NCI-H345 treated with DMSO at 0.1 percent for 48 hours (cell line): ENCODE results near the gene DAZAP1.

ENCODE experiments used
- DNase-seq: peaks from one replicate; lab custom pipeline; 2025; ENCODE audit not compliant: unreplicated experiment; lab: John Stamatoyannopoulos, UW

The DAZAP1 gene

GRCh38 chr19:1393841-1394240, 13.5 kb upstream of the DAZAP1 start:
- no peak for DNase-seq

GRCh38 chr19:1394252-1395193, 12.9 kb upstream of the DAZAP1 start:
- DNase-seq, result no peak

- no peak for DNase-seq
Observed at GRCh38 chr19:1395194-1396018, 12.0 kb upstream of the DAZAP1 start.

- no peak for DNase-seq
Observed at GRCh38 chr19:1396019-1396767, 11.2 kb upstream of the DAZAP1 start.

DNA sequence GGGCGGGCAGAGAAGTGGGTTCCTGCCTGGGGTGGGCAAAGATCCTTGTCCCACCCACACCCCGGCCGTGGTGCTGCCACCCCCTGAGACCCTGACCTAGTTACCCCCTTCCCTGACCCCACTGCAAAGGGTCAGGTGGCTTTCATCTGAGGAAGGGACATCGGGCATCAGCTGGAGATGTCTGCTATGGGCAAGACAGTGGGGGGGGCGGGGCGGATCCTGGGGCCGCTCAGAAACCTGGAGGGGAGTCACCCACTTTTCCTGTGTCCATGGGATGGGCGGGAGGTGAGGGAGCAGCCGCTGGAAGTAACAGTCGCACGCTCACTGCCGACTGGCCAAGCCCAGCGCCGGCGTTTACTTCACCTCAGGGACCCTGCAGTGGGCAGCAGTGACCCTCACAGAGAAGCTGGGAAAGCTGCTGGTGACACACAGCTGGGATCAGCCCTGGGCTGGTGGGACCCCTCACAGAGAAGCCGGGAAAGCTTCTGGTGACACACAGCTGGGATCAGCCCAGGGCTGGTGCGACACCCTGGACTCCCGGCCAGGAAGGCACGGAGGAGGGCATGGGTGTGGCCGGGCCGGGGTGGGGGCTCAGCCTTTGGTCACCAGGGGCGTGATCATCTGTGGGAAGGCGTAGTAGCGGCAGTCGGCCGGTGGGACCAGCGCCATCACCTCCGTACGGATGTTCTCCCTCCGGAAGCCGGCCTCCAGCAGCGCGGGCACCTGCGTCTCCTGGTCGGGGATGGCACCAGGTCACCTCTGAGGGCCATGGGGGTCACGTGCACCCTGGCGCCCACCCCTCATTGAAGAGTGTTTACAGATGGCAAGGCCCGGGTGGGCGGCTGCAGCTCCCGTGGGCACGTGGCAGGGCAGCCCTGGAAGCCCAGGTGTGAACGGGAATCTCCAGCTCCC, 10.4 kb upstream of the DAZAP1 start:
- no peak for DNase-seq

DNA sequence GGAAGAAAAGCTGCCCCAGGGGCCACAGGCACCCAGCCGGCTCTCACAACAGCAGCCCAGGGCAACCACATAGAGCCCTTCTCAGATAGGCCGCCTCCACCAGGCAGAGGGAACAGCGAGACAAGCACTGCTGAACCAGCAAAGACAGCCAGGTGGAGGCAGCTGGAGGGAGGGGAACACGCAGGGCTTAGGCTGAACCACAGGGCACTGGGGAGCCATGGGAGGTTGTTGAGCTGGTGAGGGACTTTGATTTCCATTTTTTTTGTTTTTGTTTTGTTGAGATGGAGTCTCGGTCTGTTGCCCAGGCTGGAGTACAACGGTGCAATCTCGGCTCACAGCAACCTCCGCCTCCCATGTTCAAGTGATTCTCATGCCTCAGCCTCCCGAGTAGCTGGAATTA, 9.5 kb upstream of the DAZAP1 start:
- no peak for DNase-seq

GRCh38 chr19:1399079-1399478, 8.3 kb upstream of the DAZAP1 start:
- DNase-seq, result no peak

- no peak for DNase-seq
Observed at GRCh38 chr19:1399745-1400144, 7.6 kb upstream of the DAZAP1 start.

- DNase-seq, result no peak
Observed at GRCh38 chr19:1400281-1401137, 6.9 kb upstream of the DAZAP1 start.

- DNase-seq, result no peak
Observed at GRCh38 chr19:1401138-1401888, 6.1 kb upstream of the DAZAP1 start, which contains the start of gene GAMT. TSS of gene GAMT (minus strand) at chr19:1401542. CDS start at chr19:1401476, 66 bp downstream.

DNA sequence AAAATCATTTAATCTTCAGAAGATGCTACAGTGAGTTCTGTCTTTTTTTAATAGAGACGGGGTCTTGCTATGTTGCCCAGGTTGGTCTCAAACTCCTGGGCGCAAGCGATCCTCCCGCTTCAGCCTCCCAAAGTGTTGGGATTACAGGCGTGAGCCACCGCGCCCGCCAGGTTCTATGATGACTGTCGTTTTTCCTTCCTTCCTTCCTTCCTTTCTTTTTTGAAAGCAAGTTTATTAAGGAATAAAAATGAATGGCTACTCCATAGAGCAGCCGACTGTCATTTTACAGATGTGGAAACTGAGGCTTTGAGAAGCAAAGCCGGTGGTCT, 5.5 kb upstream of the DAZAP1 start:
- DNase-seq, result no peak

- no peak for DNase-seq
Observed at GRCh38 chr19:1402411-1403070, 4.8 kb upstream of the DAZAP1 start.

DNA sequence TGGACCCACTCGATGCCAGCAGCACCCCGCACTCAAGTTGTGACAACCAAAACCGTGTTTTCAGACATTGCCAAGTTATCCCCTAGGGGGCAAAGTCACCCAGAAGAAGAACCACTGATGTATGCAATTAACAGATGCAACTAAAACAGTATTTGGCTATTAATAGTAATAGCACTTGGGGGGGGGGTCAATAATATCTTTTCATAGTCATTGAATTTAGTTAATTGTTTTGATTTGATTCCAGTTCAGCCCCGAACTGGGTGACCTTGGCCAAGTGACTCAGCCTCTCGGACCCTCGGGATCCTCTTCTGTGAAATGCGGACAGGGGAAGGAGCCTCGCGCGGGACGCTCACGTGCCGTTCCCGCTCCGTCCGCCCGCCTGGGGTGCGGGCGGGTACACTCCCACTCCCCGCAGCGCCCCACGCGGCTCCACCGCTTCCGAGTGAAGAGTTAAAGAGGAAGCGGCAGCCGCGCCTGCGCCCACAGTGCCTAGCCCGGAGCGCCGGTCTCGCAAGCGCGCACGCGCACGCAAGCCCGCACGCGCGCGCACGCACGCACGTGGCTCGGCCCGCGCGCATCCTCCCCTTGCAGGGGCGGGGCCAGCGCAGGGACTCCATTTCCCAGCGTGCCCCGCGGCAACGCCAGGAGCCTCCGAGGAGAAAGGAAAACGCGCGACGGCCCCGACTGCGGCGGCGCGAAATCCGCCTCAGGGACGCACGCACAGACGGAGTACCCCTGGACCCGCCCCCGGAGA, 435 bp upstream of the DAZAP1 start:
- peak; percentile 94 for DNase-seq

GRCh38 chr19:1408300-1409203, 1.2 kb downstream of the DAZAP1 start:
- DNase-seq, result no peak

- no peak for DNase-seq
Observed at GRCh38 chr19:1409204-1410005, 2.0 kb downstream of the DAZAP1 start.
